ENCODE measurements around the gene EPHB4.
"Not testable (repeated sequence)": the region's sequence is repeated elsewhere in the genome, so short reads cannot be mapped to it uniquely, and the experiment has no call there.

The EPHB4 gene

GRCh38 chr7:100824499-100825214, 2.7 kb downstream of the EPHB4 start:
- in situ Hi-C loops (cut with HindIII; ENCODE audit: low pct_unique_long_range_greater_than_20kb, low sequenced_read_pairs), result no loop called here
- no peak for TF ChIP-seq JUND (IDR thresholded peaks at IDR 0.05; ENCODE audit: low read depth)
- DNase-seq (ENCODE audit: low read depth in 1 of 2, low spot score in 1 of 2), result no peak

- no peak for TF ChIP-seq JUND (IDR thresholded peaks at IDR 0.05; ENCODE audit: low read depth)
- in situ Hi-C loops (cut with HindIII; ENCODE audit: low pct_unique_long_range_greater_than_20kb, low sequenced_read_pairs), result no loop called here
- no peak for DNase-seq (ENCODE audit: low read depth in 1 of 2, low spot score in 1 of 2)
Measured at GRCh38 chr7:100823534-100823933, 3.8 kb downstream of the EPHB4 start.

- no peak for DNase-seq (ENCODE audit: low read depth in 1 of 2, low spot score in 1 of 2)
- TF ChIP-seq JUND (IDR thresholded peaks at IDR 0.05; ENCODE audit: low read depth), result no peak
- in situ Hi-C loops (cut with HindIII; ENCODE audit: low pct_unique_long_range_greater_than_20kb, low sequenced_read_pairs), result no loop called here
Measured at GRCh38 chr7:100823140-100823525, 4.2 kb downstream of the EPHB4 start.

- TF ChIP-seq JUND (IDR thresholded peaks at IDR 0.05; ENCODE audit: low read depth), result no peak
- no peak for DNase-seq (ENCODE audit: low read depth in 1 of 2, low spot score in 1 of 2)
- in situ Hi-C loops (cut with HindIII; ENCODE audit: low pct_unique_long_range_greater_than_20kb, low sequenced_read_pairs), result no loop called here
Measured at GRCh38 chr7:100822236-100823139, 4.8 kb downstream of the EPHB4 start.

- in situ Hi-C loops (cut with HindIII; ENCODE audit: low pct_unique_long_range_greater_than_20kb, low sequenced_read_pairs), result no loop called here
- DNase-seq (ENCODE audit: low read depth in 1 of 2, low spot score in 1 of 2), result no peak
- TF ChIP-seq JUND (IDR thresholded peaks at IDR 0.05; ENCODE audit: low read depth), result no peak
Measured at GRCh38 chr7:100819586-100819985, 7.7 kb downstream of the EPHB4 start.

- TF ChIP-seq JUND (IDR thresholded peaks at IDR 0.05; ENCODE audit: low read depth), result no peak
- DNase-seq (ENCODE audit: low read depth in 1 of 2, low spot score in 1 of 2), result no peak
- in situ Hi-C loops (cut with HindIII; ENCODE audit: low pct_unique_long_range_greater_than_20kb, low sequenced_read_pairs), result no loop called here
Measured at GRCh38 chr7:100818825-100819224, 8.5 kb downstream of the EPHB4 start.

GRCh38 chr7:100818366-100818765, 9.0 kb downstream of the EPHB4 start:
- no peak for TF ChIP-seq JUND (IDR thresholded peaks at IDR 0.05; ENCODE audit: low read depth)
- in situ Hi-C loops (cut with HindIII; ENCODE audit: low pct_unique_long_range_greater_than_20kb, low sequenced_read_pairs), result no loop called here
- DNase-seq (ENCODE audit: low read depth in 1 of 2, low spot score in 1 of 2), result no peak

GRCh38 chr7:100817097-100817496, 10.2 kb downstream of the EPHB4 start:
- DNase-seq (ENCODE audit: low read depth in 1 of 2, low spot score in 1 of 2), result no peak
- in situ Hi-C loops (cut with HindIII; ENCODE audit: low pct_unique_long_range_greater_than_20kb, low sequenced_read_pairs), result no loop called here
- TF ChIP-seq JUND (IDR thresholded peaks at IDR 0.05; ENCODE audit: low read depth), result no peak

- DNase-seq (ENCODE audit: low read depth in 1 of 2, low spot score in 1 of 2); in situ Hi-C loops (cut with HindIII; ENCODE audit: low pct_unique_long_range_greater_than_20kb, low sequenced_read_pairs): not testable (repeated sequence)
Measured at GRCh38 chr7:100816515-100816914, 10.8 kb downstream of the EPHB4 start.

- no peak for TF ChIP-seq JUND (IDR thresholded peaks at IDR 0.05; ENCODE audit: low read depth)
- in situ Hi-C loops (cut with HindIII; ENCODE audit: low pct_unique_long_range_greater_than_20kb, low sequenced_read_pairs), result no loop called here
- no peak for DNase-seq (ENCODE audit: low read depth in 1 of 2, low spot score in 1 of 2)
Measured at GRCh38 chr7:100812729-100813128, 14.6 kb downstream of the EPHB4 start.

GRCh38 chr7:100811480-100811879, 15.8 kb downstream of the EPHB4 start:
- DNase-seq (ENCODE audit: low read depth in 1 of 2, low spot score in 1 of 2), result no peak

GRCh38 chr7:100808354-100808875, 18.9 kb downstream of the EPHB4 start:
- no peak for TF ChIP-seq JUND (IDR thresholded peaks at IDR 0.05; ENCODE audit: low read depth)
- in situ Hi-C loops (cut with HindIII; ENCODE audit: low pct_unique_long_range_greater_than_20kb, low sequenced_read_pairs), result no loop called here
- no peak for DNase-seq (ENCODE audit: low read depth in 1 of 2, low spot score in 1 of 2)

More at GRCh38 chr7:100811480-100811879, 15.8 kb downstream of the EPHB4 start:
- in situ Hi-C loops (cut with HindIII; ENCODE audit: low pct_unique_long_range_greater_than_20kb, low sequenced_read_pairs), result no loop called here
- no peak for TF ChIP-seq JUND (IDR thresholded peaks at IDR 0.05; ENCODE audit: low read depth)

GRCh38 chr7:100806883-100807282, 20.4 kb downstream of the EPHB4 start:
- DNase-seq (ENCODE audit: low read depth in 1 of 2, low spot score in 1 of 2); in situ Hi-C loops (cut with HindIII; ENCODE audit: low pct_unique_long_range_greater_than_20kb, low sequenced_read_pairs): not testable (repeated sequence)
